HG03571 (cell line): ENCODE results near the gene ARL4A.

Source experiments
- ATAC-seq: cut with Tn5 transposase; IDR thresholded peaks from one replicate; pipeline ENCODE4 v1.9.1; 2021; ENCODE audit not compliant: unreplicated experiment

Gene ARL4A

DNA sequence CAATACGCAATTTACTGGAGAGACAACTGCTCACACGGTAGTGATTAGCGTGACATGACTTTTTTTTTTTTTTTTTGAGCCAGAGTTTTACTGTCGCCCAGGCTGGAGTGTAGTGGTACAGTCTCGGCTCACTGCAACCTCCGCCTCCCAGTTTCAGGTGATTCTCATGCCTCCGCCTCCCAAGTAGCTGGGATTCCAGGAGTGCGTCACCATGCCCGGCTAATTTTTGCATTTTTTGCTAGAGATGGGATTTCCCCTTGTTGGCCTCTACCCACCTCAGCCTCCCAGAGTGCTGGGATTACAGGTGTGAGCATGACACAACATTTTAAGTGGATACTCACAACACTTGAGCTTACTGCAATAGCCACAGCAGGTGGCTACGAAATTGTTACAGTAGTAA is 11.9 kb downstream of the ARL4A start:
- ATAC-seq = no peak

DNA sequence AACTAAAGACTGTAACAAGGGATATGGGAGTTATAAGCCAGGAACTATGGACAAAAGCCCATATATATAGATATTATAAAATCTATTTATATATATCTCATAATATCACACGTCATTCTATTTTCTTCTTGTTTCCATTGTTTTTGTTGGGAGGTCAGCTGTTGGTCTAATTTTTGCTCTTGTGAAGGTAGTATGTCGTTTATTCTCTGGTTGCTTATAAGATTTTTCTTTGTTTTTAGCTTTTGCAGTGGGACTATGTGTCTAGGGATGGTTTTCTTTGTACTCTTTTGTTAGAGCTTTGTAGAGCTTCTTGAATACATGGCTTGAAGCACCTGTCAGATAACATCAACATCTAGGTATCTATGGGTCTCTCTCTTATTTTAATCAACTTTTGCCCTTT is 14.0 kb downstream of the ARL4A start:
- no peak for ATAC-seq

DNA sequence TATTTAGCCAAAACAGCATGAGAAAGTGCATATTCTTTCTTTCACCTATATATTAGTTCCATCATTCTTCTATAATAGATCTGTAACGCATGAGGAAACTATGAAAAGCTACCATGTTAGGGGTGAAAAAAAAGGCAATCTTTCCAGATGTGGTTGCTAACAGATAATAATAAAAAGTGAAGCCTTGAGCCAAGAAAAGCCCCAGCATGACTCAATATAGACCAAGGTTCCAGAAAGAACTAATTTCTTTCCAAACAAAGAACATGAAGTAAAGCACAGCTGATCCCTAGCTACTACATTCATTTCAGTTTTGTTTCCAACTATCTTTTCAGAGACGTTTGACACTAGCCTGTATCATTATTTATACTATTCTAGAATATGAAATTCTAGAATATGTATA is 16.4 kb downstream of the ARL4A start:
- no peak for ATAC-seq

DNA sequence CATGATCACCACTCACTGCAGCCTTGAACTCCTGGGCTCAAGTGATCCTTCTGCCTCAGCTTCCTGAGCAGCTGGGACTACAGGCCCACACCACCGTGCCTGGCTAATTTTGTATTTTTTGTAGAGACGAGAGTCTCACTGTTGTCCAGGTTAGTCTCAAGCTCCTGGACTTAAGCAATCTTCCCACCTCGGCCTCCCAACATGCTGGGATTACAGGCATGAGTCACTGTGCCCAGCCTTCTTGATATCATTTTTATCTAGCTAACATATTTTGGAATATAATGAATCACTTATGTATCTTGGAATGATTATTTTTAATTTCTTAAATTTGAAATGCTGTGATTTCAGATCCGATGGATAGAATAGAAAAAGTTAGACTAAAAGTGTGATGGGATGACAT is 18.4 kb downstream of the ARL4A start:
- ATAC-seq = no peak

DNA sequence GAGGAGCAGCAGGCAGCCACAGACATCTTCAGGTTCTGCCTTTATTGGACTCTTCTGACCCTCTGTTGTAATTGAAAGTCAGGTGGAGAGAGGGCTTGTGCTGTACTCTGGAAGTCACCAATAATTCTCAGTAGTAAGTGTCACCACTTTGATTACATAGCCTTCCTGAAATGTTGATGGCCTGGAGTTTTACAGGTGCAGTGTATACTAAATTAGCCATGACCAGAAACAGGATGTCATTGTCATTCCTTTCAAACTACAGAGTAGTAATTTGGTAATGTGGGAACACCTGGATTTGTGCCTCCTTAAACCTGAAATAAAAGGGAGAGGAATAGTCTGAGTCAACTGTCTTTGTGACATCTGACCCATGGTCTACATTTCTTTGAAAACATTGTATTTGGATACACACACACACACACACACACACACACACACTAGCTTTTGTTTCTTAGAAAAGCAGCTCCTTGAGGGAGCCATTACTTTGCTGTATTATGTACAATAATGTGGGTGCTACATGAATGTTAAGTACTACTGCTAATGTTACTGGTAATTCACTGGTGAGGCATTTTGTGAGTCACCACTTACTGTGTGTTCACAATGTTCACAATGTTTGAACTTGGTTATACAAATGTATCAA is 19.6 kb downstream of the ARL4A start:
- no peak for ATAC-seq

DNA sequence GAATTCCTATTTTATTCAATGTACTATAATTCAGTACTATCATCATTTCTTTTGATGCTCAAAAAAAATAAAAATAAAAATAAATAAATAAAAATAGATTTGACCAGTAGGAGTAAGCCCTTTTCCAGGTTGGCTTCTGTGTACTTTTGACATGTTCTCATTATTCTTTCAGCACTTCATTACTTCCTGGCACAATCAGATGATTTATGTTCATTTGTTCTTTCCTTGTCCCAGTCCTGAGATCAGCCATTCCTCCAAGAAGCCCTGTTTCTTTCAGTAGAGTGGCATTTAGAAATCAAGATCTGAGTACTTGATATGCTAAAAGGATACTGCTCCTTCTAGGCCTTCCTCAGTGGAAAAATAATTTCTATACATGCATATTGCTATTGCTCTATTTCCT is 20.9 kb downstream of the ARL4A start:
- no peak for ATAC-seq

DNA sequence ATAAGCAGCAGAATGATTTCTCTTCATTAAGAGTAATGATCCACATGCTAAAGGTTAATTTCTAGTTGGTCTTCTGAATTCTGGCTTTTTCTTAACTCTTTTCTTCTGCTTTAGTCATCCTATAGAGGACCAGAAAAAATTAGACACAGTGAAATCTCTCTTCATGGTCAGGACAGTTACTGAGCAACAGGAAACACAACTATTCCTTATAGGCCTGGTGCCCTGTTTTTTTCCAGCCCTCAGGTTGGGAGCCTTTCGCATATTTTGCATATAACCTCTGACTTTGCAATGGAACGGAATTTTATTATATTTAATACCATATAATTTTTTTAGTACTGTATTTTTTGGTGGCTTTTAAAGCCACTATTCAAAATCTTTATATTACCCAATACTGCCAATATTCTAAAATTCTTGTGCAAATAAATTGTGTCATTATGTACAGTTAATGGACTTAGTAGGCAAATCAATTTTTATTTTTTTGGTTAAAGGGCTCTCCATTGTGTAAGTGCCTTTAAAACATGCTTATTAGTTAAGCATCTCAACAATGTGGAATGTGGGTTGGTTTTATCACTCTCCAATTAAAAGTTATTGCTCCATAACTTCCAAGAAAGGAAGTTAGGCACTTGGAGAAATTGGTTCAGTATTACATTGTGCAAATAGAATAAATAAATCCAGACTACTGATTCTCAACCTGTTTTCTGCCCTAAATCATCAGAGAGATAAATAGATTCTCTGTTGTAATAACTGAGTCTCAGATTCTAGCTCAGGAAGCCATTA is 22.5 kb downstream of the ARL4A start:
- ATAC-seq = no peak

DNA sequence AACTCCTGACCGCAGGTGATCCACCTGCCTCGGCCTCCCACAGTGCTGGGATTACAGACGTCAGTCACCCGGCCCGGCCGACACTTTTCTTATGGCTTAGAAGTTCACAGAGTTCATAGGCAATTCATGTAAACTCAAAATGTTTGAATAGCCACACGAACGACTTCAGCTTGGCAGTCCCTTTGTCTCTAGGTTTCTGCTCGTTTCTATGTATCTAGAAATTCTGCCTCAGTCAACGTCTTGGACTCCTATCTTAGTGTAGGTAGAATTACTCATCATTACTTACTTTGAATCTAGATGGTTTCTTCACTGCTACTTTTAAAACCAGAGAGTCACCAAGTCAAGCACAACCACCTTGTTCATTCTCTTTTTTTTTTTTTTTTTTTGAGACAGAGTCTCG is 23.7 kb downstream of the ARL4A start:
- ATAC-seq = no peak

DNA sequence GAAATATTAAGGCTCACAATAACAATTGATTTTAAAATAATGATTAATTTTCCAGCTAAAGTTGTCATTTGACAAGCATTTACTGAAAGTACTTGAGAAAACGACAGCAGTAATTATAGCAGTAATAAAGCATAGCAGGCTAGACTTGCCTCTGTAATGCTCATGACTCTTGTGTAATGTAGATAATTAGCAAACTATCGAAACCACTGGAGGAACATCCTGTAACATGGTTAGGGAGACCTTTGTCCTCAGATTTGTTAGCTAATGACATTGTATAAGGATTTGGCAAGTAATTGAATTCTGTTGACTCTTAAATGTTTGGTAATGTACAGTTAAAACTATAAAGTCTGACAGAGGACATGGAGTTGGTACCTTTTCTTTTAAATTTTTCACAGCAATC is 24.8 kb downstream of the ARL4A start:
- ATAC-seq = no peak

DNA sequence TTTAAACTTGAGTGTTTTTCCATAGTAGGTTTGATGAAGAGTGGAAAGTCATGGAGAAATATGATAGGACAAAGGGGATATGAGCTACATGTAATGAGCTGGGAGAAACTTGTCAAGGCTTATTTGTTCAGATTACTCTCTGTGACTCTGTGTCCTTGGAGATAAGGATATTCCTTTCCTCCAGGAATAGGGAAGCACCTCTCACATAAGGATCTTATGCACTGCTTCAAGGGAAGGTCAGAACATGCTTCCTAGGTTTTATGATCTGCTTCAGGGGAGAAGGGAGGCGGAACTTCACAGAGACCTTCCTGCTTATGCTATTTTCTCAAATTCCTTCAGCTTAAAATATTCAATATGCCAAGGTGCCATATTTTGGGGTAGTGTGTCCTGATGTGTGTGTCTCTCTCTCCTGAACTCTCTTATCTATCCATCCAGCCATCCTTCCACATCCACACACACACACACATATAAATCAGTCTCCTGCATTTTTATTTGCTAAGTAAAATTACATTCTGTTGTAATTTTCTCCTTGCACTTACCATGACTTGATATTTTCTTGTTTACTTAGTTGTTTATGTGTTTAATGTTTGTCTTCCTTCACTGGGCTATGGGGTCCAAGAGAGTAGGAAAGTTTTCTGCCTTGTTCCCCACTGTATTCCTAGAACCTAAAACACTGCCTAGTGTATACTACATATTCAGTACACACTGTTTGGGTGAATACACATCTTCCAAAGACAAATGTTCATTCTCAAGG is 26.4 kb downstream of the ARL4A start:
- ATAC-seq = no peak

DNA sequence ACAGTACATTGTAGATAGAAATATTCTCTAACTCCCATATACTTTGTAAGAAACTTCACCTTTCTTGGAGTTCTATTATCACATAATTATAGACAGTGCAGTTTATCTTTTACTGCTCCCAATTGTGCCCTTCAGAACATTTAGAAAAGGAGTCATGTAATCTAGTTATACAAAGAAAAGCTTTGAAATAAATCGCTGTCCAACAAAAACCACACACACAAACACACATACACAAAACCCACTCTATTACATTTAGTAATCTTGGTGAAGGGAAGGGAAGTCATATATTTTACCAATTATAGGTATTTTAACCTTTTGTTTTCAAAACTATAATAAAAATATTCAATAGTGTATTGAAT is 26.9 kb downstream of the ARL4A start:
- no peak for ATAC-seq

DNA sequence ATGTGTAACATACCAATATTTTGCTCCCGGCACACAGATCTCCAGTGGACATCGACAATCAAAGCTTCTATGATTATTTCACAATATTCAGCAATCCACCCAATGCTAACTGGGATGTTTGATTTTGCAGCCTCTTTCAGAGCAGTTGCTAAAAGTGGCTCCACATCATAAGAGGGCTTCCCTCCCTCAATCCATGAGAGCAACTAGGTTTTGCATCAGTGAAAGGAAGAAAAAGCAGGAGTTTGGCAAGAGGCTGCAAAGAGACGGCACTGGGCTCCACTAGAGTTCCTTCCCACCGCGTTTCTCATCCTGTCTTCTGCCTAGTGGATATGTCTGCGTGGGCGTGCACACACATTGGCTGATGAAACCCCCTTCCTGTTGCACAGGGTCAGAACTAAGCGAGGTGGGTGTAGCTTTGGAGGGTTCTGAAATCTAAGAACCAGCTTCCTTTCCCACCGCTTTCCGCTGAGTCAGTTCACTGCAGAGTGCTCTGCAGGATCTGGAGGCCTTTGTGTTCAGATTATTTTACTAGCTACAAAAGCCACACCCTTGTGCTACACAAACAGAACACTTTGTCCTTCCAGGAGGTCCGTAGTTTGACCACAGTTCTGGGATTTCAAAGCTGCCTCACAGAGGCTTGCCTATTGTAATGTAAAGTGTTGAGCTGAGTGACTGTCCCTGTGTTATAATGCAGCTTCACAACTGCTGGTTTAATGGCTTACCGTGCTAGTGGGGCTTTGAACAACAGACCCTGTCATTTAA is 28.1 kb downstream of the ARL4A start:
- ATAC-seq = no peak

DNA sequence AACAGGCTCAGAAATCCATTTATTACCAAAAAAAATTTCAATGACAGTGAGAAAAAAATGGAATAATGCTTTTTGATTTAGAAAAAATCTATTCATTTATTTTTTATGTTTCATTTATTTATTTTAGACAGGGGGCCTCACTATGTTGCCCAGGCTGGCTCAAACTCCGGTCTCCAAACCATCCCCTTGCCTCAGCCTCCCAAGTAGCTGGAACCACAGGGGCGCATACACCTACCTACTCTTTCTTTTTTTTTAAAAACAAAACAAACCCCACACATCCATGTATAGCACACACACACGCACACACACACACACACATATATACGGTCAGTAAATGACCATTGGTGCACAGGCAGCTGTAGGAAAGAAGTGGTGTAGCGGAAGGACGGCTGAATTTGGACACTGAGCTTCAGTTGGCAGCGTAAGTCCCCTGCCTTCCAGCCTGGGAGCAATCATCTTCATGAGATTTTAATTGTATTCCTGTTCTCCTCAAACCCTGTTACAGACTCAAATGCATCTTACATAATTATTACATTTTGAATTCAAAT is 28.8 kb downstream of the ARL4A start:
- ATAC-seq = no peak

DNA sequence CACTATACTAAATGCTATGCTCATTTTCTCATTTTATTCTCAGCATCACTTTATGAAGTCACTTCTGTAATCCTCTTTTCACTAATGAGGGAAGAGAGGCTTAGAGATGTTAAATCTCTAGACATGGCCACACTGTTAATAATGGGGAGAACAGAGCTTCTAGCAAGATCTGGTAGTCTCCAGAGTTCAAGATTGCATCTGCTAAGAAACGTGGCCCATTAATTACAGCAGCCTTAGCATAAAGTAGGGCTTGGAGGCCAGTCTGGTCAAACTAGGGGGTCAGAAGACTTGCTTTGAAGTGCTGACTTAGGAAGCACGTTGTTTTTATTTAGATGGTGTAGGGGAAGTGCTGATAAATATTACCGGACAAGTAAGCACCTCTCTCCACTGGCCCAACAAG is 29.3 kb downstream of the ARL4A start:
- ATAC-seq = no peak

DNA sequence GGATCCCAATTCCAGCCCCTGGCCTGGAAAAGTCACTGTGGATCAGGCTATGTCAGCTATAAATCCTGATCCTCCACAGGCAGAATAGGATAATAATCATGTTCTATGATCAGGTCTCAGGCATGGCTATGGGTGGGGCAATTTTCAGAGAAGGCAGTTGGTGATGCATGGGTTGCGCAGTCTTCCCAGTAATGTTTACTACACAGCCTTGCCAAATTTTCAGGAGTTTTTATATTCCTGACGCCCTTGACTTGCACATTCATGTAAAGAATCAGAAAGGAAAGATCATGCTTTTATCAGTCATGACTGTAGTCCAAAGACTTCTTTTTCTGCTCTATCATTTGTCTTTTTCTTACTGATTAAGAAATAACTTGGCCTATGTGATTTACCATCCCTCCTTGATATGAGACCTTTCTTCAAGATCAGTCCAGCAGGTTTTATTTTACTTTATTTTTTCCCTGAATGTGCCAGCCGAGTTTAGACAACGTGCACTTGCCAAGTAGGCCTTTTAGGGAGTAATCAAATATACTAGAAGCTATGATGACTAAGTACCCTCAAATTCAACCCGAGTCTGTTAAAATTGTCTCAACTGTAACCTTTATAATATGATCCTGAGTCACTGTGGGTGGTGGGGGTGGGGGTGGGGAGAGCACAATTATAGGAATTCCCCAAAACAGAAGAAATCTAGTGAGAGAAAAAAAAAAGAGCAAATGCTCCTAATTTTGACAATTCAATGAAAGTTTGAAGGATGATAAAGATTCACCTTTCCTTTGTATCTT is 31.9 kb downstream of the ARL4A start:
- ATAC-seq = no peak

DNA sequence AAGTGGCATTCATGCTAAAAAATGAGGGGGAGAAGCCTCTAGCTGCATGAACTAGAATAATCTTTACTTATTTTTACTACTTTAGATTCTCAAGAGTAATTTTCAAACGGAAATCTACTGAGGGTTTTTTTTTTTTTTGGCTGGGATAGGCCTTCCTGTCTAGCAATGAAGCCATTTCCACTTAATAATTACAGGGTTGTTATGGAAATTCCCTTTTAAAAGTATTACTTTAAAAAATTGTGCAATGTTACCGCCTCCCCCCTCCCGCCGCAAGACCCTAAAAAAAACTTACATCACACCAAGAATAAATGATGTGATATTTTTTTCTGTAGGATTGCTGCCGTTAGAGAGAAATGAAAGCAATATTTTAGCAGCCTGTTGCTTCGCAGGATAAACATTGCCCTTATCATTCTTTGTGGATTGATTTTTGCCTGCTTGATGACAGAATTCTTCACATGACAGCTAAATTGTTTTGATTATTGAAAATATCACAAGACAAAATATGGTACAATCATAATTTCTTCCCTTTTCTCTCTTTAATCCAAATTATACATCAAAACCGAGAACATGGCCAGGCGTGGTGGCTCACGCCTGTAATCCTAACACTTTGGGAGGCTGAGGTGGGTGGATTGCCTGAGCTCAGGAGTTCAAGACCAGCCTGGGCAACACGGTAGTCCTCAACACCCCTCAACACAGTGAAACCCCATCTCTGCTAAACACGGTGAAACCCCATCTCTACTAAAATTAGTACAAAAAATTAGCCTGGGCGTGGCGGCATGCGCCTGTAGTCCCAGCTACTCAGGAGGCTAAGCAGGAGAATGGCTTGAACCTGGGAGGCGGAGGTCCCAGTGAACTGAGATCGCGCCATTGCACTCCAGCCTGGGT is 32.8 kb downstream of the ARL4A start:
- no peak for ATAC-seq

DNA sequence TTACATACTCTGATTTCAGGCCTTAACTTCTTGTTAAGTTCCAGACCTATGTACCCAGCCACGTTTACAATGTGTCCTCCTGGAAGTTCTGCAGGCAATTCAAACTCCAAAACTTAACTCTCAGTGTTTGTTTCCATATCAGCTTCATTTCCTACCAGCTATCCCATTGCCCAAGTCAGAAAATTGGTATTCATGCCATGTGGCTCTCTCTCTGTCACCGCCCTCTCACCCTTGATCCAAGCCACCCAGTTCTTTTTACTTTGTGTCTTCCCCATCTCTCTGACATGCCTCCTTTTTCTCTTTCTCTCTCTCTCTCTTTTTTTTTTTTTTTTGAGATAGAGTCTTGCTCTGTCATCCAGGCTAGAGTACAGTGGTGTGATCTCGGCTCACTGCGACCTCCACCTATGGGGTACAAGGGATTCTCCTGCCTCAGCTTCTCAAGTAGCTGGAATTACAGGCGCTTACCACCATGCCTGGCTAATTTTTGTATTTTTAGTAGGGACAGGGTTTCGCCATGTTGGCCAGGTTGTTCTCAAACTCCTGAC is 33.9 kb downstream of the ARL4A start:
- no peak for ATAC-seq

DNA sequence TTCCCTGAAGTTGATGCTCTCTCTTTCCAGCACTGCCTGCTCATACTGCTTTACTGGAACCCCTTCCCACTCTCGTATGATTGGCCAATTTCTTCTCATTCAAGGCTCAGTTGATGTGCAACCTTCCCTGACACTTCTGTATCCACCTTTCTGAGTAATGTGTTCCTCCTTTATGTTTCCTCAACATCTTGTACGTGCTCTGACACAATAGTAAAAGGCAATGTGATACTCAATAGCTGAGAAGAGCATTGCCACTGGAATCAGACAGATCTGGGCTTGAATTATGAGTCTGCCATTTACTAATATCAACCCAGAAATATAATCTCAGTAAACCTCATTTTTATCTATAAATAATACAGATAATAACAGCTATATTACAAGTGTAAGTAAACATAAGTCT is 34.7 kb downstream of the ARL4A start:
- no peak for ATAC-seq
